K562 (cell line): ENCODE measurements around the gene ELMO1. TPM values are rescaled to one million over a fixed set of nuclear protein-coding genes. Genes with fewer than 3 reads are reported as not detected.

Experiments
- ATAC-seq: fragments of 200-7000 bp; cut with Tn5 transposase; 3 replicates; pipeline ENCODE4 v1.9.1; 2020; ENCODE audit warnings: moderate library complexity
- BruUV-seq: library from RNA; stranded (reverse); fragments of 400-500 nt; replicated peaks from 2 replicates; lab custom pipeline; 2021; lab: Mats Ljungman, UMichigan
- CTCF ChIA-PET: fragments of 300-600 bp; formaldehyde crosslinking; extraction: SDS; loops from one replicate; lab custom pipeline; 2021; ENCODE audit warnings: low intra/inter-chr PET ratio; lab: Yijun Ruan, JAX
- POLR2A ChIA-PET: fragments of 300-600, 350-650 bp; sonication (Branson Sonifier 250); formaldehyde crosslinking; extraction: SDS; loops from one replicate; lab custom pipeline; 2021; ENCODE audit warnings: antibody characterized with exemption, inconsistent platforms; lab: Yijun Ruan, JAX
- DNase-seq, 4 experiments: peaks; one replicate each; pipeline versions ENCODE4 v3.0.0 to v3.0.0-alpha.2; 2011 to 2018; ENCODE audit warnings: low spot score in 3 of 4, mixed read lengths in 3 of 4; ENCODE audit errors: extremely low read depth in 1 of 4
- FAIRE-seq: peaks from 2 replicates; lab custom pipeline; 2011; peaks lifted over from hg19 to GRCh38; lab: Jason Lieb, UNC
- H2AFZ ChIP-seq: 2 replicates; pipeline ENCODE4 v1.6.0; 2011; ENCODE audit warnings: low read depth, low read length, control low read depth, inconsistent platforms
- H3K27ac ChIP-seq: fragments of 200-600 bp; 3 replicates; pipeline ENCODE4 v1.8.0; 2011; ENCODE audit warnings: low read depth, mild to moderate bottlenecking, control low read depth, inconsistent platforms, low read length, moderate library complexity, mixed read lengths; ENCODE audit errors: extremely low read depth
- H3K27me3 ChIP-seq, 2 experiments: fragments of 300-600 bp in 1 of 2; 2 replicates in 1 of 2; 3 replicates in 1 of 2; pipeline versions ENCODE4 v1.6.0 to v1.8.0; 2011; ENCODE audit warnings: inconsistent platforms in 2 of 2, low read length in 2 of 2, mild to moderate bottlenecking in 1 of 2, mixed read lengths in 1 of 2, moderate library complexity in 1 of 2; ENCODE audit not compliant: control insufficient read depth in 2 of 2, insufficient read depth in 2 of 2
- H3K36me3 ChIP-seq: fragments of 300-600 bp; 3 replicates; pipeline ENCODE4 v1.8.0; 2011; ENCODE audit warnings: mild to moderate bottlenecking, low read length, inconsistent platforms; ENCODE audit not compliant: control insufficient read depth, insufficient read depth
- H3K4me1 ChIP-seq, 2 experiments: fragments of 200-600 bp in 1 of 2; replicated peaks in 1 of 2; 2 replicates in 1 of 2; 3 replicates in 1 of 2; pipeline versions ENCODE4 v1.5.1 to v1.8.0; 2011; ENCODE audit warnings: inconsistent platforms in 2 of 2, low read length in 2 of 2, mild to moderate bottlenecking in 1 of 2, mixed read lengths in 1 of 2, moderate library complexity in 1 of 2; ENCODE audit not compliant: control insufficient read depth in 2 of 2, insufficient read depth in 2 of 2
- H3K4me2 ChIP-seq: 2 replicates; pipeline ENCODE4 v1.6.1; 2011; ENCODE audit warnings: low read length, control low read depth, inconsistent platforms, mixed read lengths; ENCODE audit not compliant: insufficient read depth
- H3K4me3 ChIP-seq: fragments of 200-600 bp; sonication (generic), shearing (Covaris generic); 2 replicates; pipeline ENCODE4 v1.5.1; 2016; ENCODE audit warnings: control low read depth, inconsistent platforms
- H3K79me2 ChIP-seq: fragments of 200-600 bp; 3 replicates; pipeline ENCODE4 v1.8.0; 2011; ENCODE audit warnings: low read length, inconsistent platforms; ENCODE audit not compliant: control insufficient read depth, insufficient read depth
- H3K9ac ChIP-seq, 2 experiments: 2 replicates each; pipeline versions ENCODE4 v1.6.0 to v1.6.1; 2011; ENCODE audit warnings: low read depth in 2 of 2, low read length in 2 of 2, control low read depth in 1 of 2, inconsistent platforms in 1 of 2, mild to moderate bottlenecking in 1 of 2, mixed read lengths in 1 of 2; ENCODE audit not compliant: insufficient read depth in 1 of 2
- H3K9me1 ChIP-seq: one replicate; pipeline ENCODE4 v1.6.0; 2011; ENCODE audit warnings: inconsistent platforms, mild to moderate bottlenecking, low read length, moderate library complexity; ENCODE audit not compliant: control insufficient read depth, insufficient read depth
- H3K9me3 ChIP-seq: replicated peaks from 2 replicates; pipeline ENCODE4 v1.5.1; 2011; ENCODE audit warnings: low read depth, low read length, inconsistent platforms; ENCODE audit not compliant: control insufficient read depth, insufficient read depth
- H4K20me1 ChIP-seq: replicated peaks from 2 replicates; pipeline ENCODE4 v1.6.1; 2011; ENCODE audit warnings: low read length, inconsistent platforms, mixed read lengths; ENCODE audit not compliant: control insufficient read depth, insufficient read depth
- GATA2 ChIP-seq: sonication (generic); formaldehyde crosslinking; IDR thresholded peaks from 2 replicates; pipeline ENCODE4 v1.4.0; 2020; ENCODE audit warnings: mild to moderate bottlenecking, missing genetic modification reagents
- MAFG ChIP-seq: fragments of 450-650 bp; conservative IDR thresholded peaks from 2 replicates; pipeline ENCODE4 v1.6.1; 2016; ENCODE audit warnings: missing genetic modification characterization, missing compliant biosample characterization
- MECOM ChIP-seq: fragments of 250-450 bp; sonication (Bioruptor Pico); IDR thresholded peaks from 2 replicates; pipeline ENCODE4 v1.8.0; 2022; ENCODE audit warnings: inconsistent platforms
- SMAD1 ChIP-seq: fragments of 150-350 bp; IDR thresholded peaks from 2 replicates; pipeline ENCODE4 v1.6.1; 2014; ENCODE audit warnings: low read length, low read depth; ENCODE audit not compliant: partially characterized antibody
- ZNF644 ChIP-seq: fragments of 200-800 bp; sonication (Bioruptor generic); IDR thresholded peaks from 2 replicates; pipeline ENCODE4 v1.6.1; 2016; ENCODE audit warnings: low read depth, missing genetic modification characterization, missing compliant biosample characterization
- ZNF76 ChIP-seq: fragments of 250-450 bp; sonication (Bioruptor Pico); IDR thresholded peaks from 2 replicates; pipeline ENCODE4 v1.4.0; 2020; ENCODE audit warnings: mild to moderate bottlenecking, moderate library complexity, borderline replicate concordance
- in situ Hi-C: fragments of 300-500 bp; cut with MboI; formaldehyde crosslinking; loops from 4 replicates; pipeline ENCODE4 v1.15.0; 2018; ENCODE audit warnings: inconsistent platforms, mixed read lengths
- intact Hi-C: fragments of 100-400 bp; cut with micrococcal nuclease; formaldehyde crosslinking; loops from 2 replicates; pipeline ENCODE4 v1.14.2; 2022
- polyA plus RNA-seq, 8 experiments: library from polyadenylated mRNA; depleted of rRNA in 4 of 8; stranded (reverse) in 5 of 8; unstranded in 3 of 8; fragments of >200 nt; fragmentation: Nextera tagmentation in 2 of 8; fragmentation: Illumina TruSeq in 1 of 8; extraction: Ambion mirVana in 2 of 8; extraction: Trizol in 1 of 8; gene quantifications; 2 replicates each; pipeline versions ENCODE4 v1.2.1 to v1.2.3, GENCODE V29; 2011 to 2014; ENCODE audit warnings: inconsistent platforms in 1 of 8, missing spikeins in 1 of 8
- total RNA-seq, 7 experiments: library from RNA; depleted of rRNA in 6 of 7; stranded (reverse); fragments of >200 nt in 6 of 7; fragmentation: Illumina TruSeq in 2 of 7; extraction: Trizol in 2 of 7; gene quantifications; 2 replicates each; pipeline versions ENCODE4 v1.2.1 to v1.2.3, GENCODE V29; 2011 to 2021; ENCODE audit warnings: low replicate concordance in 1 of 7
- TF ChIP-seq, protein P1 (sequence below): fragments of 250-450 bp; sonication (Bioruptor Pico); IDR thresholded peaks from 2 replicates; pipeline ENCODE4 v1.4.0; 2020
- TF ChIP-seq, protein P2 (sequence below): fragments of 450-650 bp; IDR thresholded peaks from 2 replicates; pipeline ENCODE4 v1.6.1; 2017; ENCODE audit warnings: mild to moderate bottlenecking, moderate library complexity
- TF ChIP-seq, protein P3 (sequence below): sonication (generic); formaldehyde crosslinking; IDR thresholded peaks from 2 replicates; pipeline ENCODE4 v1.8.0; 2022; ENCODE audit warnings: mild to moderate bottlenecking, missing genetic modification reagents, borderline replicate concordance
- TF ChIP-seq, protein P4 (sequence below), 2 experiments: fragments of 450-650 bp; IDR thresholded peaks; 2 replicates each; pipeline ENCODE4 v1.6.1; 2016; ENCODE audit warnings: mild to moderate bottlenecking in 2 of 2, borderline replicate concordance in 1 of 2, low read depth in 1 of 2, moderate library complexity in 1 of 2

Gene ELMO1
- total and polyA plus RNA-seq, 9 of the 15 experiments (the other 6 are each of a cell fraction or from before 2014, with no cell fraction given) = 0.36 to 7.2 (median 3.6) TPM

DNA sequence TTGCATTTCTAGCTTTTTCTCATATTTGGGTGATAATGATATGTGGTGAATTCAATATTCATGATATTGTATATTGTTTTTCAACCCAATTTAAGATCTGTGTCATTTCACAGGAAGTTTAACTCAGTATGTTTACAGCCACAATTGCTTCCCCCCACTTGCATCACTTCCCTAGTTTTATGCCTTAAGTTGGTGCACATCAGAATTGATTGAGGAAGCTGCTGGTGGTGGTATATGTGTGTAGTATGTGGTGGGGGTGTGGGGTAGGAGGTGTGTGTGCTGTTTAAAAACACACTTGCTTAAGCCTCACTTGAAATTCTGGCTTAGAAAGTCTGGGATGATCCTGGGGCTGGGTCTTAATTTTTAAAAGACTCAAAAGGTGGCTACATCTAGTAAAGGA, 479.3 kb downstream of the ELMO1 start:
- Histone ChIP-seq H4K20me1 (no peaks in the 10 kb centered on the region), H3K4me3 (no peak overlapping the region), H3K4me1 (peaks cover 0 to 7% of the 10 kb centered on the region in 2 experiments; a peak in 1 of 5 replicates), H3K79me2 (no peaks in the 10 kb centered on the region), H3K27ac (no peak overlapping the region), H3K9ac (no peak overlapping the region), H3K9me1 (no peaks in the 10 kb centered on the region), H3K27me3 (no peaks in the 10 kb centered on the region), H2AFZ (no peak overlapping the region), H3K4me2 (no peak overlapping the region), H3K36me3 (no peaks in the 10 kb centered on the region), H3K9me3 (no peaks in the 10 kb centered on the region)
- ATAC-seq = no peak
- ChIA-PET CTCF (no interaction called here), POLR2A (no interaction called here)
- no peak for FAIRE-seq
- in situ Hi-C loops (no loop called here), intact Hi-C loops (loop anchor here (5.0 kb wide), 3 partner anchors 228 to 497 kb away; no protein-coding TSS in a partner anchor)
- no peak for DNase-seq
- no TSS peak for BruUV-seq
- TF ChIP-seq ZNF76 (no peak), SMAD1 (no peak), ZNF644 (tag) (no peak), MECOM (CRISPR knock-in tag) (no peak), MAFG (tag) (no peak), GATA2 (no peak)
- TF ChIP-seq, protein P1, sequence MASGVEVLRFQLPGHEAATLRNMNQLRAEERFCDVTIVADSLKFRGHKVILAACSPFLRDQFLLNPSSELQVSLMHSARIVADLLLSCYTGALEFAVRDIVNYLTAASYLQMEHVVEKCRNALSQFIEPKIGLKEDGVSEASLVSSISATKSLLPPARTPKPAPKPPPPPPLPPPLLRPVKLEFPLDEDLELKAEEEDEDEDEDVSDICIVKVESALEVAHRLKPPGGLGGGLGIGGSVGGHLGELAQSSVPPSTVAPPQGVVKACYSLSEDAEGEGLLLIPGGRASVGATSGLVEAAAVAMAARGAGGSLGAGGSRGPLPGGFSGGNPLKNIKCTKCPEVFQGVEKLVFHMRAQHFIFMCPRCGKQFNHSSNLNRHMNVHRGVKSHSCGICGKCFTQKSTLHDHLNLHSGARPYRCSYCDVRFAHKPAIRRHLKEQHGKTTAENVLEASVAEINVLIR (CRISPR knock-in tag) = no peak
- TF ChIP-seq, protein P2, sequence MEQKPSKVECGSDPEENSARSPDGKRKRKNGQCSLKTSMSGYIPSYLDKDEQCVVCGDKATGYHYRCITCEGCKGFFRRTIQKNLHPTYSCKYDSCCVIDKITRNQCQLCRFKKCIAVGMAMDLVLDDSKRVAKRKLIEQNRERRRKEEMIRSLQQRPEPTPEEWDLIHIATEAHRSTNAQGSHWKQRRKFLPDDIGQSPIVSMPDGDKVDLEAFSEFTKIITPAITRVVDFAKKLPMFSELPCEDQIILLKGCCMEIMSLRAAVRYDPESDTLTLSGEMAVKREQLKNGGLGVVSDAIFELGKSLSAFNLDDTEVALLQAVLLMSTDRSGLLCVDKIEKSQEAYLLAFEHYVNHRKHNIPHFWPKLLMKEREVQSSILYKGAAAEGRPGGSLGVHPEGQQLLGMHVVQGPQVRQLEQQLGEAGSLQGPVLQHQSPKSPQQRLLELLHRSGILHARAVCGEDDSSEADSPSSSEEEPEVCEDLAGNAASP = no peak
- TF ChIP-seq, protein P3, sequence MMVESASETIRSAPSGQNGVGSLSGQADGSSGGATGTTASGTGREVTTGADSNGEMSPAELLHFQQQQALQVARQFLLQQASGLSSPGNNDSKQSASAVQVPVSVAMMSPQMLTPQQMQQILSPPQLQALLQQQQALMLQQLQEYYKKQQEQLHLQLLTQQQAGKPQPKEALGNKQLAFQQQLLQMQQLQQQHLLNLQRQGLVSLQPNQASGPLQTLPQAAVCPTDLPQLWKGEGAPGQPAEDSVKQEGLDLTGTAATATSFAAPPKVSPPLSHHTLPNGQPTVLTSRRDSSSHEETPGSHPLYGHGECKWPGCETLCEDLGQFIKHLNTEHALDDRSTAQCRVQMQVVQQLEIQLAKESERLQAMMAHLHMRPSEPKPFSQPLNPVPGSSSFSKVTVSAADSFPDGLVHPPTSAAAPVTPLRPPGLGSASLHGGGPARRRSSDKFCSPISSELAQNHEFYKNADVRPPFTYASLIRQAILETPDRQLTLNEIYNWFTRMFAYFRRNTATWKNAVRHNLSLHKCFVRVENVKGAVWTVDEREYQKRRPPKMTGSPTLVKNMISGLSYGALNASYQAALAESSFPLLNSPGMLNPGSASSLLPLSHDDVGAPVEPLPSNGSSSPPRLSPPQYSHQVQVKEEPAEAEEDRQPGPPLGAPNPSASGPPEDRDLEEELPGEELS = no peak
- TF ChIP-seq, protein P4, sequence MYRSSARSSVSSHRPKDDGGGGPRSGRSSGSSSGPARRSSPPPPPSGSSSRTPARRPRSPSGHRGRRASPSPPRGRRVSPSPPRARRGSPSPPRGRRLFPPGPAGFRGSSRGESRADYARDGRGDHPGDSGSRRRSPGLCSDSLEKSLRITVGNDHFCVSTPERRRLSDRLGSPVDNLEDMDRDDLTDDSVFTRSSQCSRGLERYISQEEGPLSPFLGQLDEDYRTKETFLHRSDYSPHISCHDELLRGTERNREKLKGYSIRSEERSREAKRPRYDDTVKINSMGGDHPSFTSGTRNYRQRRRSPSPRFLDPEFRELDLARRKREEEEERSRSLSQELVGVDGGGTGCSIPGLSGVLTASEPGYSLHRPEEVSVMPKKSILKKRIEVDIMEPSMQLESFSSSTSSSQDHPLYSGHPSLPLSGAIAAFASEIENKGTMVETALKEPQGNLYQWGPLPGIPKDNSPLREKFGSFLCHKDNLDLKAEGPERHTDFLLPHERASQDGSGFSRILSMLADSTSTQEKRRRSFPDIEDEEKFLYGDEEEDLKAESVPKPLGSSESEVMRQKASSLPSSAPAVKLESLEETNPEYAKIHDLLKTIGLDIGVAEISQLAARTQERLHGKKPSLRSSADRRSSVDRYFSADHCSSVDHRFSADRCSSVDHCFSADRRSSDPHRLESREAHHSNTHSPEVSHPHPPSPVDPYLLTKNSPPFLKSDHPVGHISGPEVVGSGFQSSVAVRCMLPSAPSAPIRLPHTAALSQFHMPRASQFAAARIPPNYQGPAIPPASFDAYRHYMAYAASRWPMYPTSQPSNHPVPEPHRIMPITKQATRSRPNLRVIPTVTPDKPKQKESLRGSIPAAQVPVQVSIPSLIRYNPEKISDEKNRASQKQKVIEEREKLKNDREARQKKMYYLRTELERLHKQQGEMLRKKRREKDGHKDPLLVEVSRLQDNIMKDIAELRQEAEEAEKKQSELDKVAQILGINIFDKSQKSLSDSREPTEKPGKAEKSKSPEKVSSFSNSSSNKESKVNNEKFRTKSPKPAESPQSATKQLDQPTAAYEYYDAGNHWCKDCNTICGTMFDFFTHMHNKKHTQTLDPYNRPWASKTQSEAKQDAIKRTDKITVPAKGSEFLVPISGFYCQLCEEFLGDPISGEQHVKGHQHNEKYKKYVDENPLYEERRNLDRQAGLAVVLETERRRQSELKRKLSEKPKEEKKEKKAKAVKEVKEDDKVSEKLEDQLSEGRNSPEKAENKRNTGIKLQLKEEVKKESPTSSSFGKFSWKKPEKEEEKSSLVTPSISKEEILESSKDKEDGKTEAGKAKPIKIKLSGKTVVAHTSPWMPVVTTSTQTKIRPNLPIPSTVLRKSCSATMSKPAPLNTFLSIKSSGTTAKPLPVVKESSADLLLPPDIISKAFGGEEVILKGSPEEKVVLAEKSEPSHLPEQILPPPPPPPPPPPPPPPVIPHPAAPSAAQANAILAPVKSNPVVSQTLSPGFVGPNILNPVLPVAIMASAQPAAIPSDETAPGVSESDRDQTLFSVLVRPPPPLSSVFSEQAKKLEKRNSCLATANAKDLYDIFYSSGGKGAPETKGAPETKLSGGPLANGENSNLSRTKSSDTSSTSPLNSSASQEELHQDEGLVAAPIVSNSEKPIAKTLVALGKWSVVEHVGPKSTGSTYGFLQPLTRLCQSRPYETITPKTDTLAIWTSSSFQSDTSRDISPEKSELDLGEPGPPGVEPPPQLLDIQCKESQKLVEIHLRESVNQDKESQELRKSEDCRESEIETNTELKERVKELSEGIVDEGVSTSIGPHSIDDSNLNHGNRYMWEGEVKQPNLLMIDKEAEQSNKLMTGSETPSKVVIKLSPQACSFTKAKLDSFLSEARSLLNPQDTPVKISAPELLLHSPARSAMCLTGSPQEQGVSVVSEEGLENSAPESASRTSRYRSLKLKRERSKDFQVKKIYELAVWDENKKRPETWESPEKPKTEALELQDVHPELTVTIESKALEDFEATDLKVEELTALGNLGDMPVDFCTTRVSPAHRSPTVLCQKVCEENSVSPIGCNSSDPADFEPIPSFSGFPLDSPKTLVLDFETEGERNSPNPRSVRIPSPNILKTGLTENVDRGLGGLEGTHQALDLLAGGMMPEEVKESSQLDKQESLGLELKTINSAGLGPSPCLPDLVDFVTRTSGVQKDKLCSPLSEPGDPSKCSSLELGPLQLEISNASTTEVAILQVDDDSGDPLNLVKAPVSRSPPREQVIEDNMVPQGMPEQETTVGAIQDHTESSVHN (IDR thresholded peaks at IDR 0.05; ENCODE audit: borderline replicate concordance in 1 of 2, low read depth in 1 of 2) = no peak
